PFSK-1 (cell line): ENCODE results near the gene SACS.

Experiments
- FOXP2 ChIP-seq: optimal IDR thresholded peaks from 2 replicates; pipeline ENCODE3; 2011; ENCODE audit warnings: borderline replicate concordance, control low read depth, inconsistent platforms; ENCODE audit not compliant: insufficient read depth; ENCODE audit errors: extremely low read length, extremely low read depth
- POLR2AphosphoS5 ChIP-seq: IDR thresholded peaks from 2 replicates; pipeline ENCODE4 v1.6.1; 2012; ENCODE audit warnings: low read depth, mild to moderate bottlenecking, control low read depth, low read length, moderate library complexity
- SIN3A ChIP-seq: IDR thresholded peaks from 2 replicates; pipeline ENCODE4 v1.6.1; 2012; ENCODE audit warnings: mild to moderate bottlenecking, low read length, moderate library complexity, borderline replicate concordance; ENCODE audit not compliant: insufficient read depth
- TAF1 ChIP-seq: IDR thresholded peaks from 2 replicates; pipeline ENCODE4 v1.6.1; 2012; ENCODE audit warnings: low read length, control low read depth, borderline replicate concordance; ENCODE audit not compliant: insufficient read depth
- TF ChIP-seq, protein P1 (sequence below), 2 experiments: IDR thresholded peaks; 2 replicates each; pipeline versions ENCODE4 v1.6.1 to v1.8.0; 2011 to 2012; ENCODE audit warnings: low read depth in 2 of 2, low read length in 2 of 2, control low read depth in 1 of 2, inconsistent platforms in 1 of 2, mild to moderate bottlenecking in 1 of 2, moderate library complexity in 1 of 2; ENCODE audit not compliant: insufficient read depth in 1 of 2

SACS gene

DNA sequence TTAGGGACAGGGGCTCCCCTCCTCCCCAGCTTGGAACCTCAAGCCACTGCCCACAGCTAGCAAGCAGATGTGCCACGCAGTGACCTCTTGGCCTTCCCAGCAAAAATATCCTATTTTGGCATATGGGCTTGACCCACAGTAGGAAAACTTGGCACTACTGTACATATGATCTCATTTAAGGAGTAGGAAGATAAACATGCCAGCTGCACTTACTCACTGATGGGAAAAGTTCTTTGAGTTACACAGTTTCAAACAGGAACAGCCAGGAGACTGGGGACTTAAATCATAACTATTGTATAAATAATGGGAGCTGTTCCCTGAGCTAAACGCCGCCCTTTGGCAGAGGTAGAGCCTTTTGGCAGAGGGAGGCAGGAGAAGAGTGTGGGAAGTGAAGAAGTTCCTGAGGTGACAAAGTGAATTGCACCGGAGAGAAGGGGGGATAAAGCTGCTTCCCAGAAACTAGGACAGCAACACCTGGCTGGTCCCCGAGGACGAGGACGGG, 6.1 kb downstream of the SACS start:
- TF ChIP-seq, protein P1, sequence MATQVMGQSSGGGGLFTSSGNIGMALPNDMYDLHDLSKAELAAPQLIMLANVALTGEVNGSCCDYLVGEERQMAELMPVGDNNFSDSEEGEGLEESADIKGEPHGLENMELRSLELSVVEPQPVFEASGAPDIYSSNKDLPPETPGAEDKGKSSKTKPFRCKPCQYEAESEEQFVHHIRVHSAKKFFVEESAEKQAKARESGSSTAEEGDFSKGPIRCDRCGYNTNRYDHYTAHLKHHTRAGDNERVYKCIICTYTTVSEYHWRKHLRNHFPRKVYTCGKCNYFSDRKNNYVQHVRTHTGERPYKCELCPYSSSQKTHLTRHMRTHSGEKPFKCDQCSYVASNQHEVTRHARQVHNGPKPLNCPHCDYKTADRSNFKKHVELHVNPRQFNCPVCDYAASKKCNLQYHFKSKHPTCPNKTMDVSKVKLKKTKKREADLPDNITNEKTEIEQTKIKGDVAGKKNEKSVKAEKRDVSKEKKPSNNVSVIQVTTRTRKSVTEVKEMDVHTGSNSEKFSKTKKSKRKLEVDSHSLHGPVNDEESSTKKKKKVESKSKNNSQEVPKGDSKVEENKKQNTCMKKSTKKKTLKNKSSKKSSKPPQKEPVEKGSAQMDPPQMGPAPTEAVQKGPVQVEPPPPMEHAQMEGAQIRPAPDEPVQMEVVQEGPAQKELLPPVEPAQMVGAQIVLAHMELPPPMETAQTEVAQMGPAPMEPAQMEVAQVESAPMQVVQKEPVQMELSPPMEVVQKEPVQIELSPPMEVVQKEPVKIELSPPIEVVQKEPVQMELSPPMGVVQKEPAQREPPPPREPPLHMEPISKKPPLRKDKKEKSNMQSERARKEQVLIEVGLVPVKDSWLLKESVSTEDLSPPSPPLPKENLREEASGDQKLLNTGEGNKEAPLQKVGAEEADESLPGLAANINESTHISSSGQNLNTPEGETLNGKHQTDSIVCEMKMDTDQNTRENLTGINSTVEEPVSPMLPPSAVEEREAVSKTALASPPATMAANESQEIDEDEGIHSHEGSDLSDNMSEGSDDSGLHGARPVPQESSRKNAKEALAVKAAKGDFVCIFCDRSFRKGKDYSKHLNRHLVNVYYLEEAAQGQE (IDR thresholded peaks at IDR 0.05; ENCODE audit: insufficient read depth in 1 of 2, low read depth in 2 of 2, low read length in 2 of 2), result no peak
- no peak for TF ChIP-seq SIN3A
- TF ChIP-seq POLR2AphosphoS5, result no peak
- TF ChIP-seq TAF1, result no peak
- no peak for TF ChIP-seq FOXP2

DNA sequence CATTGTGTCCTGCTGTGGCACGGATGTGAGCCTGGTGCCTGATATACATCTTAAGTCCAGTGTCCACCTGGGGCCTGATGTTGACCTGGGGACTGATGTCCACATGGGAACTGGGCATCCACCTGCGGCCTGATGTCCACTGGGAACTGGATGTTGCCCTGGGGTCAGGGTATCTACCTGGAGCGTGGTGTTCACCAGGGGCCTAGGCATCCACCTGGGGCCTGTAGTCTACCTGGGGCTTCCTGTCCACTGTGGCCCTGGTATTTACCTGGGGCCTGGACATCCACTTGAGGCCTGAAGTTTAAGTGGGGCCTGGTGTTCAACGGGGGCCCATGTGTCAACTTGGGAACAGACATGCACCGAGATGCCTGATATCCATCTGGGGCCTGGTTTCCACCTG, 11.9 kb downstream of the SACS start:
- TF ChIP-seq SIN3A, result no peak
- TF ChIP-seq FOXP2, result no peak
- TF ChIP-seq, protein P1 (IDR thresholded peaks at IDR 0.05; ENCODE audit: insufficient read depth in 1 of 2, low read depth in 2 of 2, low read length in 2 of 2), result no peak
- TF ChIP-seq POLR2AphosphoS5, result no peak
- TF ChIP-seq TAF1, result no peak

DNA sequence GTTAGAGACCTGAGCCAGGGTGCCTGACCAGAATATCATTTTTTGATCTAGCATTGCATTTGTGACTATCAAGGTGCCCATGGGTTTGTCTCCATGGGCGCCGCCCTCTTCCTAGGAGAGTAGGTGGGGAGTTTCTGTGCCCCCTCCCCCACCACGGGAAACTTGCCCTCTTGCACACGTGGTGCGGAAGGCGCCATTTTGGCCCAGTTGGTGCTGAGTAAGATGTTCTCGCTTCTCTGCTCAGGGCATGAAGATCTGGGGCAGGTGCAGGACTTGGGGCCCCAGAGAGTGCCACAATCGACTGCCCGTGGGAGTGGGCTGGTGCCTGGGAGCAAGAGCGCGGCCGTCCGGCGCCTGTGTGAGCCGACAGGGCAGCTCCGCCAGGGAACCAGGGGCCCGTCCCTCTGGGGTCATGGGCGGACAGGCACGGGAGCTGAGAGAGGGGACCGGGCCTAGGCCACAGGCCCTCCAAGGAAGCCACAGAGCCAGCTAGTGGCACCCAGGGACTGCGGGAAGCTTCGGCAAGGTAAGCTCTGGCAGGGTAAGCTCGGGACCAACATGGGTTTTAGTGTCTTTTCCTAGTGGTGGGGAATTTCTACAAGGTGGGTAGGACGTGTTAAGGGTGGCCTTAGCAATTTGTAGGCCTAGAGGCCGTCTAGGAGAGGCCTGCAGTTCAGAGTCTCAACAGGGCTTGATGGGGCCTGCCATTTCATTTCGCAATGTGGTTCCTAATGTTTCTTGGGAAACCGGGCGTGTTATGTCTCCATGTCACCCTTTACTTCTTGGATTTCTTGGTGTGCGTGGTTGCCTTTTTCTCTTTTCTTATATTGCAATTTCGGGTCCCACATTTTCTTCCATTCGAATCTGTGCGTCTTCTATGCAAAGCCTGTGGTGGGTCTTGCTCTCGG, 14.5 kb downstream of the SACS start:
- TF ChIP-seq POLR2AphosphoS5 (no peak), FOXP2 (no peak), SIN3A (no peak), TAF1 (no peak)
- TF ChIP-seq, protein P1 (IDR thresholded peaks at IDR 0.05; ENCODE audit: insufficient read depth in 1 of 2, low read depth in 2 of 2, low read length in 2 of 2), result no peak

DNA sequence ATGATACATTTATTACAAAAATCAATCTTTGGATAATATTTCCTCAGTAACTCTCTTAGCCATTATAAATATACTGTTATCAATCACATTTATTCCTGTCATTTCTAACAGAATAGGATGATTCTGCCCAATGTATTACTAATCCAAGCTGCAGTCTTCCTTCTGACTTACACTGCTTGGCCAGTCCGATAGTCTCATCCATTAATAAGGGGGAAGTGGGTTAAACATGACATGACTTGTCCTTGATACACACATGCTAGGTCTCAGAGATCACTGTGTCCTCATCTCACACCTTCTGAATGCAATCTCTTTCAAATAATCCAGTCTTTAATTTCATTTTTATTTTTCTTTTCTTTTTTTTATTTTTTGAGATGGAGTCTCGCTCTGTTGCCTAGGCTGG, 18.8 kb downstream of the SACS start:
- no peak for TF ChIP-seq FOXP2

DNA sequence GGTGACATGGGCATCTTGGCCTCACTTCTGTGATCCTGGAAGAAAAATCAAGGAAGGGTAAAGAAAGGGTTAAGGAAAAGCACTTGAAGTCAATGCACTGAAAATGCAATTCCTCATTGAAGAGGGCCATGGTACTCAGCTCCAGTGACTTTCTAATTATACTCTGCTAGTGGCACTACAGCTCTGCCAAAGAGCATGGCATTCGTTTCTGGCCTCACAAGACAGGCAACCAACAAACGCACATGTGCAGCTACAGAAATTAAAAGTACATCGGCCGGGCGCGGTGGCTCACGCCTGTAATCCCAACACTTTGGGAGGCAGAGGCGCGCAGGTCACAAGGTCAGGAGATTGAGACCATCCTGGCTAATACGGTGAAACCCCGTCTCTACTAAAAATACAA, 21.8 kb downstream of the SACS start:
- TF ChIP-seq FOXP2, result no peak
- TF ChIP-seq POLR2AphosphoS5, result no peak
- TF ChIP-seq TAF1, result no peak
- TF ChIP-seq SIN3A, result no peak
- TF ChIP-seq, protein P1 (IDR thresholded peaks at IDR 0.05; ENCODE audit: insufficient read depth in 1 of 2, low read depth in 2 of 2, low read length in 2 of 2), result no peak
